GM11168 (cell line): Measurements from ENCODE around the gene SLC6A7.

ENCODE experiments used
- in situ Hi-C: fragments of 300-500 bp; cut with MboI; formaldehyde crosslinking; loops from one replicate; pipeline ENCODE4 v1.12.0; 2022; ENCODE audit warnings: low sequenced_read_pairs; ENCODE audit not compliant: unreplicated experiment

SLC6A7 gene

DNA sequence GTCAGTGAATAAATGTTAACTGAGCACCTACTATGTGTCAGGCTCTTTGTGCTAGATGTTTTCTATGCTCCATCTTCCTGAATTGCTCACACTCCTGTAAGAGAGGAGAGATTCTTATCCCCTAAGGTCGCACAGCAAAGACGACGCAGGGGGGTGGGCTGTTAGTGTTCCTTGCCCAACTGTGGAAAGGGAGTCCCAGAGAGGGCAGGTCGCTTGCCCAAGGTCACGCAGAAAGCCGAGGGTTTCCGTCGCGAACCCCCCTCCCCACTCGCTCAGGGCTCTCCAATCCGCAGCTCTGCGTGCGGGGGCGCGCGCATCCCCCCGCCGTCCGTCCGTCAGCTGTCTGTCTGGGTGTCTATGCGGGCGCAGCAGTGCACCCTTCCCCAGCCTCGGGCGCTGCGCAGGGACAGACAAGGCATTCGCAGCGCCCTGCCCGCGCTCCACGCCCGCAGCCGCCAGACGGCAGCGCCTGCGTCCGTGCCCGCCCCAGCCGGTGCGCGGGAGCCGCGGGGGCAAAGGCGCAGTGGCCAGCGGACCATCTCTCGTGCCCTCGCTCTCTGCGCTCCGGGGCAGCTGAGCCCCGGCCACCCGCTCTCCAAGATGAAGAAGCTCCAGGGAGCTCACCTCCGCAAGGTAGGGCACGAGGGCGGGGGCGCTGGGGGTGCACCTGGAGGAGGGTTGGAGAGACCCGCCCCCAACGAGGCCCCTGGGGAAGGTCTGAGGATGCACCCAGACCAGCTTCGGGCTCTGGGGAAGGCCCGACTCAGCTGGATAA is at the start of gene SLC6A7:
Gene SLC6A7 (plus strand): TSS at position 335 of the 775 bp plus-strand sequence. CDS start 266 bp downstream, at position 601.
- in situ Hi-C loops = no loop called here

DNA sequence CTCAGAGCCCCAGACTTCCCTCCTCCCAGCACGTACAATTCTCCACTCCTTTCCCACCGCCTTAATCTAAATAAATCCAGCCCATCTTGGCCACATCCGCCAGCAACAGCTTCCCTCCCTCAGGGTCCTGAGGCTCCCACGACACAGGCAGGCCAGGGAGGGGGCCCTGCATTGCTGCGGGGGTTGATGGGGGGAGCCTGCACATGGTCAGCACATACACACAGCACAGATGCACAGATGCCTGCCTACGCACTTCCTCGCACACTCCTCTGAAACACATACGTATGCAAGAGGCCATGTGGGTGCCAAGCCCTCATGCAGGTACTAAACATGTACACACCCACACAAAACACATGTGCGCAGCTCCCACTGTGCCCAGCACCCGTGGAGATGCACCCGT is 49.0 kb upstream of the SLC6A7 start:
- in situ Hi-C loops = no loop called here

DNA sequence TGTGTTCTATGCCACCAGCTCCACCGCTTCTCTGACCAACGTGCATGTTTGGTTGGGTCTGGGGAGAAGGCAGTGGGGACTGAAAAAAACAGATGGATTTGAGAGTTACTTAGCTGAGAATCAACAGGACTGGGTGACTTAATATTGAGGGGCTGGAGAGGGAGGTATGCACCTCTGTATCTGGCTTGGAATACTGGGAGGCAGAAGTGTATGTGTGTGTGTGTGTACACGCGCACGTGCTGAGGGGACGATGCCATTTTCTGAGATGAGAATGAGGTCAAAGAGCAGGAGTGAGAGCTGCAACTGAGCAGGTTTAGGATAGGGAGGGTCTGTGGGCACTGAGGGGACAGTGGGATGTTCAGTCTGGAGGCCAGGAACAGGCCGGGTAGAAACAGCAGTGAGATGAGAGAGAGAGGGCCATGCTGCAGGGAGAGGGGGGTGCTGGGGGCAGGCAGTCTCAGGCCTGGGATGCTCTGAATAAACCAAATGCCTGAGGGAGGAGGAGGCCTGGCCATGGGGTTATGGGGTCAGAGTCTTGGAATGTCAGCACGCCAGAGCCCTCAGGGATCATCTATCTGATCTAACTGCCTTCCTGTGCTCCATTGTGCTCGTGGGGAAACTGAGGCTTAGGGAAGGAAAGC is 48.2 kb upstream of the SLC6A7 start:
- in situ Hi-C loops = no loop called here

DNA sequence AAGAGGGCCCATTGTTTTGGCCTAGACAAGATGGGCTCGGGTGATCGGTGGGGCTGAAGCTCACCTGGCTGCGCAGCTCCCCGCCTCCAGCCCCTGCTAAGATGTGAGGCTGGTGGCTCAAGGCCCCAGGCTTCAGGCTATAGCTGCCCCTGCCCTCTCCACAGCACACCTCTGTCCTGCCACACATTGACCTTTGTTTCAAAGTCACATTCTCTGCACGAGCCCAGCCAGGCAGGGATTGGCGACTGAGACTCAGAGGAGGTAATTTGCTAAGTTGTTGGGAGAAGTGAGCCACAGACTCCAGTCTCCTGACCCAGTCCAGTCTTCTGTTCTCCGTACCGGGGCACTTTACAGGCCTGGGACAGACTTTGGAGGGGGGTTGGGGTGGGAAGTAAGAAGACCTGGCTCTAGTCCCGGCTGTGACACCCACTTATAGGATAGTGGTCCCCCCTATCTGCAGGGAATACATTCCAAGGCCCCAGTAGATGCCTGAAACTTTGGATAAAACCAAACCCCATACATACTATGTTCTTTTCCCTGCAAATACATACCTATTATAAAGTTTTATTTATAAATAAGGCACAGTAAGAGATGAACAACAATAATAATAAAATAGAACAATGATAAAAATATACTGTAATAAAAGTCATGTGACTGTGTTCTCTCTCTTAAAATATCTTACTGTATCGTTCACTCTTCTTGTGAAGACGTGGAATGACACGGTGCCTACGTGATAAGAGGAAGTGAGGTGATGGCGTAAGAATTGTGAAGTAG is 47.5 kb upstream of the SLC6A7 start:
- in situ Hi-C loops = no loop called here

DNA sequence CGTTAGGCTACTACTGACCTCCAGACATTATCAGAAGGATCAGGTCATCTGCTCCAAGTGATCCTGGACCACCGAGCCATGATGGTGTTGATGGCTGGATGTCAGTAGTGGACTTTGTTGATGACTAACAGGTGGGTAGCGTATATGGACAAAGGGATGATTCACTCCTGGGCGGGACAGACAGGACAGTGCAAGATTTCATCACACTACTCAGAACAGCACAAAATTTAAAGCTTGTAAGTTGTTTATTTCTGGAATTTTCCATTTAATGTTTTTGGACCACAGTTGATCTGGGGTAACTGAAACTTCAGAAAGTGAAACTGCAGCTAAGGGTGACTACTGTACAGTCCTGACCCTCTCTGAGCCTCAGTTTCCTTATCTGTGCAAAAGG is 46.9 kb upstream of the SLC6A7 start:
- in situ Hi-C loops = no loop called here

DNA sequence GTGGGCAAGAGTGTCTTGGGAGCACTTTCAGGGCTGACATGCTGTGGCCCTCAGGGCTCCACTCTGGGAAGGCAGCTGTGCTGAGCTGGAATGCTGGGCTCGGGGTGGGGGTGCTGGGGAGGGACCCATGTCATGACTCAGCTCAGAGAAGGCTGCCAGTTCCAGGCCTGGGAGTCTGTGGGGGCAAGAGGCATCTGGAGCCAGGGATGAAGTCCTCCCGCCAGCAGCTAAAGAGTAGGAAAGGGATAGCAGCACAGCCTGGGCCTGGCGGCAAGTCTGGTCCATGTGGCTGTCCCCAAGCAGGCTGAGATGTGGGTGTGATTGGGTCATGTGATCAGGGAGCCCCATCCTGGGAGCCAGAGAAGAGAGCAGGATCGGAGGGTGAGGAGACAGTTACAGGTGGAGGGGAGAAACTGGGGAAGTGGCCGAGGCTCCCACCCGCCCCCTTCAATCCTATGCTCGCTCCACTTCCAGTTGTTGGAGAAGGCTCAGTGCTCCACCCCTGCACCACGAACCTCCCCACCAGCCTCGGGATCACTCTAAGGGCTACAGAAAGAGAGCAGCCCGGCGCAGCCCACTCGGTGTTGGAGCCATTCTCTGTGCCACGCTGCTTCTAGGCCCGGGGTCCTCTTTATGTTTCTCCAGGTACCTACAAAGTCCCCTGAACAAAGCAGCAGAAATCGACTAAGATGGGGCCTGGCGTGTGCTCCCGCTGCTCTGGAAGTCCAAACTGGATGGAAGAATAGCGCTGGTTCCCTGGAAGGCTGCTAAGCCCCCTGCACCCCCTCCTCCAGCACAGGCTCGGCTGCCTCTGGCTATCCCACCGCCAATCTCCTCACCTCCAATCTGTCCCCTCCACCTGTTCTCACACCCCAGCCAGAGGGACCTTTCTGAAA is 46.3 kb upstream of the SLC6A7 start:
- in situ Hi-C loops = no loop called here

DNA sequence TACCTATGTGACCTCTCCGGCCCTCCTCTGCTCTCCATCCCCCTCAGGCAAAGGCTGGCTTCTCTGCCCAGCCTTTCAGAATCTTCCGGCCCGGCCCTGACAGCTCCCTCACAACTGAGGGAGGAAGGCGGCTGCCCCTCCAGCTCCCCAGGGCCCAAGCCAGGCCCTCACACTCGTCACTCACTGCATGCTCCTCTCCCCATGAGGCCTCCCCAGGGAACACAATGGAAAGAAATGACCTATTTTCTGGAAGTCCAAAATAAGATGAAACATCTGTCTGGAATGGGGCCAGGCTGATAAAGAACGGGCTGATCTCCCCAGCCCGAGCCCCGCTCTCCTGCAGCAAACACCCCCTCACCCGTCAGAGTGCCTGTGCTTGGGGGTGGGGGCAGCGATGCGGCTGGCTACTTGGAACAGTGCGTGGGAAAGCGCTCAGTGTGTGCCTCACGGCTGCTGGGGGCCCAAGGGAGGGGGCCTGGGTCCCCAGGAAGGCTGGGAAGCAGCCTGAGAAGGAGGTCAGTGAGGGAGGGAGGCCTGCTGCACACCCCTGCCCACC is 45.5 kb upstream of the SLC6A7 start:
- in situ Hi-C loops = no loop called here

DNA sequence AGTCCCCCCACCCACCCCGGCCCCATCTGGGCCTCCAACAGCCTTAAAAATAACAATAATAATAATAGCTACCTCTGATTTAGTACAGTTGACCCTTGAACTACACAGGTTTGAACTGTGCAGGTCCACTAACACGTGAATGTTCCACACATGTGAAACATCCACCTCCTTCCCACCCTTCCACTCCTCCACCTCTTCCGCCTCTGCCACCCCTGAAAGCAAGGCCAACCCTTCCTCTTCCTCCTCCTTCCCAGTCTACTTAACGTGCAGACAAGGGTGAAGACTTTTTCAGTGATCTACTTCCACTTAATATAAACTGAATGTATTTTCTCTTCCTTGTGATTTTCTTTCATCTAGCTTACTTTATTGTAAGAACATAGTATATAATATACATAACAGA is 45.0 kb upstream of the SLC6A7 start:
- in situ Hi-C loops = no loop called here

DNA sequence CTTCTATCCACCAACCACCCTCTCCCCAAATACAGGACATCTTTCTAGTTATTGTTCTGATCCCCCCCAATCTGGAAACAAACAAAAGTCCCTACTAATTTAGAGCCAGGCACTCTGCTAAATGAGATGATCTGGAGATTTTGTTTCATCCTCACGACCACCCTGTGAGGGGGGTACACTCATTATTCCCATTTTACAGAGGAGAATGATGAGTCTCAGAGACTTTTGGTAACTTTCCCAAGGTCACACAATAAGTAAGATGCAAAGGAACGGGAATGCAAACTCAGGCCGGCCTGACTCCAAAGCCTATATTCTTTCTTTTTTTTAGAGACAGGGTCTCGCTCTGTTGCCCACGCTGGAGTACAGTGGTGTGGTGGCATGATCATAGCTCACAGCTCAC is 43.6 kb upstream of the SLC6A7 start:
- in situ Hi-C loops = no loop called here

DNA sequence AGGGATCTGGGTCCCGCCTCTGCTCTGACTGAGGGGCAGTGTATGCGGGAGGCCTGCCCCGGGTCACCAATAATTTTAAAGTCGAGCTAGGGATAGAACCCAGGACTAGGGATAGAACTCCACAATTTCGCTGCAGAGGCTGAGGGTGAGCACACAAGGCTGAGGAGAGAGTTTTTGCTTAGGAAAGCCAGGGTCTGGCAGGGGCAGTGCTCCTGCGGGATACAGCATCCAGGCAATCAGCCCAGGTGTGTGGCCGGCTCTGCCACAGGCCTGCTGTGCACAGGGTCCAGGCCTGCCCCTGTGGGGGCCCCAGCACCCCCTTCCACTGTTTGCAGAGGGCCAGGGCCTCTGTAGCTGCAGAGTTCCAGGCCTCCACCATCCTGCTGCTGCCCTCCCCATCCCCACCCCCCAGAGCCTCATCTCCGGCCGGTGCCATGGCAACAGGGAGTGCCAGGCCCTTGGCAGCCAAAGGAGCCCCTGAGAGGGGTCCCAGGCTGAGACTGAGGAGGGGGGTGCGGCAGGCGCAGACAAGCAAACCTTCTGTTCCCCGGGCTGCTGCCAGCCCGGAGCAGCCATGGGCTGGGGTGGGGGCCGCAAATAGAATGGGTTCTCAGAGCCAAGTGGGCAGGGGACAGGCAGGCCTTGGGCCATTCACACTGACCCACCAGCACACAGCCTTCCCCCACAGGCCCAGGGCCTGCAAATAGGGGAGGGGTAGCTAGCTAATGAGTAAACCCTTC is 42.8 kb upstream of the SLC6A7 start:
- in situ Hi-C loops = no loop called here

DNA sequence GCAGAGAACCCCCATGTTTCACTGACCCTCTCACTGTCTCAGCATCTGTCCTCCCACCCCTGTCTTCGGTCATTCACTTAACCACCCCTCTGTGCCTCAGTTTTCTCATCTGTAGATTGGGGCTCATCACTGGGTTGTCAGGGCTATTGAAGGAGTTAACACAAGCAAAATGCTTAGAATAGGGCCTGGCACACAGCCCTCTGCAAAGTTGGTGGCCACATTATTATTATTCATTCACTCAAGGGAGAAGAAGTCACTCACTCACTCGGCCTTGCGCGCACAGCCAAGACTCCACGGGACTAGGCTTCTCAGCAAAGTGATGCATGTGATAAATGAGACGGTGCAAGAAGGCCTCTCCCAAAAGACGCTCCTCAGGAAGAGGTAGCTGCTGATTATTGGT is 42.2 kb upstream of the SLC6A7 start:
- in situ Hi-C loops = no loop called here

DNA sequence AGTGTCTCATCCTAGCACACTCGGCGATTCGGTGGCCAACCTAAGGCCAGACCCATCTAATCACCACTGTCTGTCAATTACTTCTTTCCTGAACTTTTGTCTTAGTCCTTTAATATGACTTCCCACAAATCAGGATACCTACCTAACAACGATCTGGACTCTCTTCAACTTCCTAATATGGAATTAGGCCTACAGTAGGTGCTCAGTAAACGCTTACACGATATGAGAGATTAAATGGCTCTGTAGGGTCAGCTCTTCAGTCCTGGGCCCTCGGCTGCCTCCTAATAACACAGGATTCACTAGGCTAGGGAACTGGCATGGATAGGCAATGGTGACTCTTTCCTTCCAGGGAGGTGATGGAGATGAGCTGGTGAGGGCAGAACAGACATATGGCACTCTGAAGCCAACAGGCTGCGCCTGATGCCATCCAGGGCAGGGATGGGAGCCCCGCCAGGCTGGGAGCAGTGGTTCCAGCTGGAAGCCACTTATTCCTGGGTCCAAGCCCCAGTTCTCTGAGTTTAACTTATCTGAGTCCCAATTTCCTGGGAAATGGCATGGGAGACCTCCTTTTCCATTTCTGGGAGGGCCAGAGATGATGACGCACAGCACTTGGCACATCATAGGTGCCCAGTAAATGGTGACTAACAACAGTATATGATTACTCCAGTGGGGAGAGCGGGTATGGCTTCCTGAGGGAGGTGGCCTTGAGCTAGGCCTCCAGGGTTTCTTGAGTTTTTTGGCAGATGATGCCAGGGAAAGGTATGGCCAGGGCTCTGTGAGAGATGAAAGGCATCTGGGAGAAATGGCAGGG is 41.5 kb upstream of the SLC6A7 start:
- in situ Hi-C loops = no loop called here

DNA sequence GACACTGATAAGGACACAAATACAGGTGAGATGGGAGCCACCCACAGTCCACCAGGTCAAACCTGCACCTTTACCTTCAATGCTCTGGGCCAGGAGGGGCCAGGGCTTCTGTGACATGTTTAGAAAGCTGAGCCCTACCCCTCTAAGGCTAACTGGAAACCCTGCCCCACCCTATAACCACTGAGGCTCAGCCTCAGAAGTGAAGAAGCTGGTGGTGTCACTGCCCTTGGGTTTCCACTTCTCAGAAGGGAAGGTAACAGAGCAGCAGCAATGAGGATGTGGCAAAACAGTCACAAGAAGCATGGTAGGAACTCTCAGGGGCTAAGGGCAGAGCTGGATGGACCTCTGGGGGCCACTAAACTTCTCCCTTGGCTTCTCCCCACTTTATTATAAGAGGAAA is 40.2 kb upstream of the SLC6A7 start:
- in situ Hi-C loops = loop anchor here (25.0 kb wide), 1 partner anchor 188 kb away; no protein-coding TSS in a partner anchor

DNA sequence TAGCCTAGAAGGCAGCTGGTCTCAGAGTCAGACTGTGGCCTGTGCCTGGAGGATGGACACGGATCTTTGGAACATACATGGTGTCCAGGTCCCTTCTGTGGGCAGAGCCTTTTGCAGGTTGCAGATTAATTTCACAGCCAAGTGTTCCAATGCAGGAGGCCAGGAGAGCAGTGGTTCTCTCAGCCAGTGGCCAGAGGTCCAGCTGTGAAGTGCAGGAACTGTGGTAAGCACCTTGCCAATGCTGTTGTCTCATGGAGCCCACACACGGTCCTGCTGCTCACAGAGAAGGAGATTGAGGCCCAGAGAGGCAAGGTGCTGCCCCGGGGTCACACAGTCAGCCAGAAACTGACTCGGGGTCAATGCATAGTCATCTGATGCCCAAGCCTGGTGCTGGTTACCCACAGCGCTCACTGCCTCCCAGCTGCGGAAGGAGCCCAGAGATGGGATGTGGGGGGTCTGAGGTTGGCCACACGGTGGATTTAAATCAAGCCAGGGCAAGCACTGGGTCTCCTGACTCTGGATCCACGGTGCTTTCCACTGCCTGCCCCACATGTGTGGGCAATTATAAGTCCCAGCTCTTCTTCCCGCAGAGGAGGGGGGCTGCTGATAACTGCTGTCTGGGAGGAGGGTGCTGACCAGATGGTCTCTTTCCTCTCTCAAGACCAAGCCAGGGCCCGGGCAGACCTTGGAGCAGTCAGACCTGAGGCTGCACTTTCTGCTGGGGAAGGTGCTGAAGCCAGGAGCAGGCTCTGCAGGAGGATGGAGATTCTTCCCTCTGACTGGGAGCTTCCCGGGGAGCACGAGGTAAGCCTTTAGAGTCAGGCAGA is 37.0 kb upstream of the SLC6A7 start:
- in situ Hi-C loops = loop anchor here (25.0 kb wide), 1 partner anchor 184 kb away; no protein-coding TSS in a partner anchor

DNA sequence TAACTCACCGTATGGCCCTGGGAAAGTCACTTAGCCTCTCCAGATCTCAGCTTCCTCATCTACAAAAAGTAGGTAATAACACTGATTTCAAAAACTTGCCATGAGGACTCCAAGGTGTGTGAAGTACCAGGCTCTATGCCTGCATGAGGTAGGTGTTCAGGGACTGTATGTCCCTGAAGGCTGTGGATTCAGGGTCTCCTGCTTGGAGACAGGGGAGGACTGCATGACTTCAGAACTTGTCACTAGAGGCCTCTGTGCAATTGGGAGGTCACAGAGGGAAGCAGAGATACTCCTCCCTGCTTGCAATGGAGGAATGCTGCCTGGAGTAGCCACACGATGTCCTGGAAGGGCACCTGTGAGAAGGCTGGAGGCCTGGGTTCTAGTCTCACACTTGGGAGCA is 36.4 kb upstream of the SLC6A7 start:
- in situ Hi-C loops = loop anchor here (25.0 kb wide), 1 partner anchor 184 kb away; no protein-coding TSS in a partner anchor

DNA sequence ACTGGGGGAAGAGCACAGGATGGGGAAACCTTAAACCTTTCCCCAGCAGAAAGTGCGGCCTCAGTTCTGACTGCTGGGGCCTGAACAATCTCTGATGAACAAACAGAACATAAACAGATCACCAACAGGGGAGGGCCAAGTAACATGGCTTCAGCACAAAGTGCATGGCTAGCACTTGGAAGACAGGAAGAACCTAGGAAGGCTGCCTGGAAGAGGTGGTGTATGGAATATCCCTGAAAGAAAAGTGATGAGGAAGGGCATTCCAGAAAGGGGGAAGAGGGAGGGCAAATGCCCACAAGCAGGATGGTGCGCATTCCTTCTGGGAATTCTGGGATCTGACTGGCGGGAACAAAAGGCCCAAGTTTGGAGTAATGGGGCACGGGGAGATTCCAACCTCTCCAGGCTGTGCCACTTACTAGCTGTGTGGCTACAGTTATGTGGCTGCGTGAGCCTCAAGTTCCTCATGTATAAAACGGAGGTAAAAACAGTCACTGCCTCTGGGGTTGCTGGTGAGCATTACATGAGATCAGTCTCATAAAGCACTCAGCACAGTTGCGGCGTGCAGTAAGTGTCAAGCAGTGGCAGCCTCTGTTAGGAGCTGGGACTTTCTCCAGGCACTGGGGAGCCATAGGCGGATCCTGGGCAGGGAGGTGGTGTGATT is 35.8 kb upstream of the SLC6A7 start:
- in situ Hi-C loops = loop anchor here (25.0 kb wide), 1 partner anchor 183 kb away; no protein-coding TSS in a partner anchor
